Effector memory CD4-positive, alpha-beta T cell (primary cell): Measurements from ENCODE around the gene VWA5B2.

Source experiments
- DNase-seq, 3 donors: peaks; one replicate each; pipeline ENCODE4 v3.0.0-alpha.2; 2020
- H3K27ac ChIP-seq: 2 replicates; pipeline ENCODE4 v1.7.0; 2013; ENCODE audit warnings: mild to moderate bottlenecking, low read length, moderate library complexity; ENCODE audit not compliant: insufficient read depth, poor library complexity, severe bottlenecking
- H3K27me3 ChIP-seq: replicated peaks from 2 replicates; pipeline ENCODE4 v1.7.0; 2013; ENCODE audit warnings: mild to moderate bottlenecking, low read length; ENCODE audit not compliant: insufficient read depth, control insufficient read depth, poor library complexity, severe bottlenecking
- H3K36me3 ChIP-seq: 2 replicates; pipeline ENCODE4 v1.7.0; 2013; ENCODE audit warnings: mild to moderate bottlenecking, low read length, moderate library complexity; ENCODE audit not compliant: control insufficient read depth, insufficient read depth
- H3K4me1 ChIP-seq: 2 replicates; pipeline ENCODE4 v1.7.0; 2013; ENCODE audit warnings: low read length, mild to moderate bottlenecking; ENCODE audit not compliant: control insufficient read depth, insufficient read depth, poor library complexity, severe bottlenecking
- H3K4me3 ChIP-seq: 2 replicates; pipeline ENCODE4 v1.7.0; 2013; ENCODE audit warnings: low read length, low read depth, mild to moderate bottlenecking; ENCODE audit not compliant: insufficient read depth, poor library complexity, severe bottlenecking
- H3K9me3 ChIP-seq: 2 replicates; pipeline ENCODE4 v1.7.0; 2013; ENCODE audit warnings: mild to moderate bottlenecking, low read length, moderate library complexity; ENCODE audit not compliant: control insufficient read depth

VWA5B2 gene

GRCh38 chr3:184240384-184241140 is 11.2 kb downstream of the VWA5B2 start:
- Histone ChIP-seq H3K27me3 (no peaks in the 10 kb centered on the region), H3K4me3 (no peak overlapping the region), H3K9me3 (no peaks in the 10 kb centered on the region), H3K36me3 (peaks cover 38% of the 10 kb centered on the region), H3K4me1 (no peaks in the 10 kb centered on the region), H3K27ac (no peak overlapping the region)
- DNase-seq, result no peak

DNA sequence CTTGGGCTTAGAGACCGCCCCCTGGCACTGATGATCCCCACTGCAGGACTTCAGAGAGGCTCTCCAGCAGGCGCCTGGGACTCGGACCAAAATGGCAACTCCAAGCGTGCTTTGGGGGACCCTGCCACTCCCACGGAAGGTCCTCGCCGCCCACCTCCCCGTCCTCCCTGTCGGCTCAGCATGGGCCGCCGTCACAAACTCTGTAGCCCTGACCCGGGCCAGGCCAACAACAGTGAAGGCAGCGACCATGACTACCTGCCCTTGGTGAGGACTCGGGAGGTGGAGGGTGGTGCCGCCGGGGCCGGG is 11.7 kb downstream of the VWA5B2 start:
- Histone ChIP-seq H3K27me3 (no peaks in the 10 kb centered on the region), H3K36me3 (peaks cover 40% of the 10 kb centered on the region), H3K27ac (no peak overlapping the region), H3K4me1 (no peaks in the 10 kb centered on the region), H3K4me3 (no peak overlapping the region), H3K9me3 (no peaks in the 10 kb centered on the region)
- DNase-seq, result no peak

- no peaks in the 10 kb centered on the region for H3K4me1 ChIP-seq
- H3K36me3 ChIP-seq, result peaks cover 40% of the 10 kb centered on the region
- H3K9me3 ChIP-seq, result no peaks in the 10 kb centered on the region
- no peak overlapping the region for H3K4me3 ChIP-seq
- H3K27me3 ChIP-seq, result no peaks in the 10 kb centered on the region
- H3K27ac ChIP-seq, result no peak overlapping the region
- no peak for DNase-seq
Observed at GRCh38 chr3:184241447-184242296, 12.3 kb downstream of the VWA5B2 start.

GRCh38 chr3:184242297-184242685 is 12.9 kb downstream of the VWA5B2 start:
- Histone ChIP-seq H3K4me3 (no peak overlapping the region), H3K27ac (no peak overlapping the region), H3K9me3 (no peaks in the 10 kb centered on the region), H3K4me1 (no peaks in the 10 kb centered on the region), H3K27me3 (no peaks in the 10 kb centered on the region), H3K36me3 (peaks cover 40% of the 10 kb centered on the region)
- DNase-seq, result no peak

DNA sequence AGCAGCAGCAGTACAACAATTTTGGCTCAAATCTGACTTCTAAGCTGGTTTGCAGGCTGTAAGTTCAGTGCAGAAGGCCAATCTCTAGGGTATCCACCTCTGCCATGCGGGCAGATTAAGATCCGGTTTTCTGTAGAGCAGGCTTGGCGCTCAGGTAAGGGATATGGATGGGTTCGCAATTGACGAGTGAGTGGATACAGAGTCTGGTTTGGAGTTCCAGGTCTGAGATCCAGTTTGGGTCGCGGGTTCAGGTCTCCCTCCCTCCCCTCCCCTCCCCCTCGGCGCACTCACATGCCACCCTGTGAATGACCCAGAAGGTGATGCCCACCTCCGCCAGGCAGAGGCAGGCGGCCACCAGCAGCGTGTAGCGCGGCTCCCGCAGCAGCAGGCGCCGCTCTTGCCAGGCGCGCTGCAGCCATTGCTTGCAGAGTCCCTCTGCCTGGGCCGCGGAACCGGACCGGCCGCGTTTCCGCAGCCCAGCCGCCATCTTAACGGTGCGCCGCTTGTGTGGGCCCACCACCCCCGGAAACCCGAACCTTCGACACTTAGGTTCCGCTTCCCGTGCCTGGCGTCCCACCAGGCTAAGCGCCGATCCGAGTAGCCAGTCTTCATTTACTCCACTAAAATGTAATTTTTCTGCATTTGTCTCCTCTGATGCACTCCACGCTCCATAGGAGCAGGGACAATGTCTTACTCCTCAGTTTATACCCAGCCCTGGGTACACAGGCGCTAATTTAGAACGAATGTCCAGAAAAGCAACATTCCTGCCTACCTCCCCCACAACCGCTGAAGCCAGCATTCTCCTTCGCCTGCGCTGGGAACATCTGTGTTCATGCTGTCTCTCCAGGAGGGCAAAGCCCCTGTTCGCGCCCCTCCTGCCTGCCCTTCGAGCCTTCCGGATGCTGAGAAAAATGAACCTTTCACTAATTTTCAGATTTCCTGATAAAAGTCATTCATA is 19.3 kb downstream of the VWA5B2 start, which contains the start of gene ALG3:
ALG3 (minus strand) TSS at position 509 of the 958 bp plus-strand sequence; CDS start at position 487, 22 bp downstream.
- H3K4me3 ChIP-seq, result peak within 1 kb of the TSS; percentile 82
- no peaks in the 10 kb centered on the region for H3K27me3 ChIP-seq
- peak; percentile 73 to 79 (median 73) for DNase-seq

DNA sequence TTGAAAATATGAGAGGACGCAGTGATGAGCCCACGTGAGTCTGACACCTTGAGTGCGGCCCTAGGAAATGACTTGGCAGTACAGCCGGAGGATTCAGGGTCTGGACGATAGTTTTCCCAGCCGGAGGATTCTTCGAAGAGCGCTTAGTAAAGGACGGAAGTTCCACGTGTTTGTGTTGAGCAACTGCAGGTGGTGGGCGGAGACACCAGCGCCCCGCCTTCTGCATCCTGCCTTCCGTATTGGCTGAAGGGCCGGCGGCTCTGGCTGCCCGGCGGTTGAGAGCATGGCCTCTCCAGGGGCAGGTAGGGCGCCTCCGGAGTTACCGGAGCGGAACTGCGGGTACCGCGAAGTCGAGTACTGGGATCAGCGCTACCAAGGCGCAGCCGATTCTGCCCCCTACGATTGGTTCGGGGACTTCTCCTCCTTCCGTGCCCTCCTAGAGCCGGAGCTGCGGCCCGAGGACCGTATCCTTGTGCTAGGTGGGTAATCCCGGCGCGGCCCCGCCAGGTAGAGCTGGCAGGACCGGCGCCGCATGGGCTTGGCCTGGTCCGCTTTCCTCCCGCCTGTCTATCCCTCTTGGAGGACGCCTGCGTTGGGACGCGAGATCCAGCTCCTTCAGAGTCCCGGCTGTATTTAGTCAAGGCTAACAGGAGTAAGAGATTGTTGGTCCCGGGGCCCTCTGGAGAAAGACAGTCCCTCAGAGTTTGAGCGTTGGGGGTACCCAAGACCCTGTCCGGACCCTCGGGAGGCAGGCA is 20.2 kb downstream of the VWA5B2 start, which contains the start of gene EEF1AKMT4:
EEF1AKMT4 (plus strand) TSS at position 261 of the 755 bp plus-strand sequence; CDS start at position 284, 23 bp downstream.
- Histone ChIP-seq H3K4me3 (peak within 1 kb of the TSS; percentile 82), H3K4me1 (peaks cover 3% of the 10 kb centered on the region)
- DNase-seq, result peak; percentile 93 to 95 (median 94)

More for the DNA sequence above, 19.3 kb downstream of the VWA5B2 start, which contains the start of gene ALG3:
- Histone ChIP-seq H3K27ac (peak within 1 kb of the TSS; percentile 71), H3K4me1 (peaks cover 3% of the 10 kb centered on the region), H3K9me3 (no peaks in the 10 kb centered on the region), H3K36me3 (peaks cover 20% of the 10 kb centered on the region)

GRCh38 chr3:184250167-184250828 is 20.9 kb downstream of the VWA5B2 start:
- H3K9me3 ChIP-seq, result no peaks in the 10 kb centered on the region
- DNase-seq, result peak; percentile 66 to 83 (median 81)

More for the DNA sequence above, 20.2 kb downstream of the VWA5B2 start, which contains the start of gene EEF1AKMT4:
- peak within 1 kb of the TSS; percentile 71 for H3K27ac ChIP-seq
- H3K9me3 ChIP-seq, result no peaks in the 10 kb centered on the region
- no peaks in the 10 kb centered on the region for H3K27me3 ChIP-seq
- peaks cover 11% of the 10 kb centered on the region for H3K36me3 ChIP-seq

GRCh38 chr3:184255291-184256039 is 26.1 kb downstream of the VWA5B2 start:
- no peaks in the 10 kb centered on the region for H3K9me3 ChIP-seq
- DNase-seq, result no peak
- H3K27me3 ChIP-seq, result peaks cover under 1% of the 10 kb centered on the region
- no peaks in the 10 kb centered on the region for H3K36me3 ChIP-seq
- peaks cover 4% of the 10 kb centered on the region for H3K4me1 ChIP-seq
- no peak overlapping the region for H3K27ac ChIP-seq
- H3K4me3 ChIP-seq, result no peak overlapping the region

More at GRCh38 chr3:184250167-184250828, 20.9 kb downstream of the VWA5B2 start:
- no peaks in the 10 kb centered on the region for H3K27me3 ChIP-seq
- peaks cover 3% of the 10 kb centered on the region for H3K4me1 ChIP-seq
- peaks cover 4% of the 10 kb centered on the region for H3K36me3 ChIP-seq
- peak overlapping the region; percentile 82 for H3K4me3 ChIP-seq
- H3K27ac ChIP-seq, result peak overlapping the region; percentile 56
